Fibroblast of peridontal ligament (primary cell): ENCODE data around the gene ZNF280B.
A peak's percentile ranks its signal among the peaks of the same experiment; 100 is the strongest.
"Not testable (repeated sequence)": the region's sequence is repeated elsewhere in the genome, so short reads cannot be mapped to it uniquely, and the experiment has no call there.

ENCODE experiments used
- DNase-seq: peaks from one replicate; pipeline ENCODE4 v3.0.0-alpha.2; 2010; ENCODE audit errors: extremely low read depth

ZNF280B gene

GRCh38 chr22:22535662-22536061, 27.1 kb upstream of the ZNF280B start:
- DNase-seq, result no peak

DNA sequence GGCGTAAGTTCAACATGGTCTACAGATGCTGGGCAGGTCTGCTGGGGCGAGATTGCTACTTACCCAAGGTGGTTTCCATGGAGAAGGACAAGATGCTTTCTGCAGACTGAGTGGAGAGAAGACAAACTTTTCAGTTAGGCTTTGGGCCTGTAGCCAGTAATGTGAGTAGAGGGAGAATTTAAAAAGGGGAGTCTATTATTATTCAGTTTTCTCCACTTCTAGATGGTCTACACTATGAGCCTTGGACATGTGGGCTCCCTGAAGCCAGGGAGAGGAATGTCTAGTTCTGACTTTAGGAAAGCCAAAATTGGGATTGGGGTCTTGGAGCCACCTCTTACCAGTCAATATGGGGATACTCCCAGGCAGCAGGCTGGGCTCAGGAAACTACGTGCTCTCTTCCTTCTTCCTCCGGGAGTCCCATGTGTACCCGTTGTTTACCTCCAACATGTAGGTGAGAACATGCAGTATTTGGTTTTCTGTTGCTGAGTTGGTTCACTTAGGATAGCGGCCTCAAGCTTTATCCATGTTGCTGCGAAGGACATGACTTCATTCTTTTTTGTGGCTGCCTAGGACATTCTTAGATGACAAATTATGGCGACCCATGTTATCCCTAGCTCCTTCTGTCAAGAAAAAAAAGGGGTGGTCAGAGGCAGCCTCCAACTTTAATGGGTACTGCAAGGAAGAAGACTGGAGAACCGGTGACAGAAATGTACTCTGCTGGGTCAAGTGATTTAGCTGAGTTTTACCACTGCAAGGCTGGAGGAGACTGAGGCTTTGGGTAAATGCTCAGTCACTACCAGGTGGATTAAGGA, 26.3 kb upstream of the ZNF280B start:
- DNase-seq, result no peak

DNA sequence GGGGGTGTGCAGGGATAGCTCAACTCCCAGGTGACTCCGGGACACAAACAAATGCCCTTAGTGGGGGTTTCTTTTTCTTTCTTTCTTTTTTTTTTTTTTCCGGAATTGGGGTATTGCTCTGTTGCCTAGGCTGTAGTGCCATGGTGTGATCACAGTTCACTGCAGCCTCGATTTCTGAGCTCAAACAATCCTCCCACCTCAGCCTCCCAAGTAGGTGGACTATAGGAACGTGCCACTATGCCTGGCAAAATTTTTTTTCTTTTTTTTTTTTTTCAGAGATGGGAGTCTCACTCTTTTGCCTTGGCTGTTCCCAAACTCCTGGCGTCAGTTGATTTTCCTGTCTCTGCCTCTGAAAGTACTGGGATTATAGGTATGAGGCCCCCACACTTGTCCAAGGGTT, 25.3 kb upstream of the ZNF280B start:
- DNase-seq, result no peak

- DNase-seq, result no peak
Observed at GRCh38 chr22:22533417-22533816, 24.9 kb upstream of the ZNF280B start.

DNA sequence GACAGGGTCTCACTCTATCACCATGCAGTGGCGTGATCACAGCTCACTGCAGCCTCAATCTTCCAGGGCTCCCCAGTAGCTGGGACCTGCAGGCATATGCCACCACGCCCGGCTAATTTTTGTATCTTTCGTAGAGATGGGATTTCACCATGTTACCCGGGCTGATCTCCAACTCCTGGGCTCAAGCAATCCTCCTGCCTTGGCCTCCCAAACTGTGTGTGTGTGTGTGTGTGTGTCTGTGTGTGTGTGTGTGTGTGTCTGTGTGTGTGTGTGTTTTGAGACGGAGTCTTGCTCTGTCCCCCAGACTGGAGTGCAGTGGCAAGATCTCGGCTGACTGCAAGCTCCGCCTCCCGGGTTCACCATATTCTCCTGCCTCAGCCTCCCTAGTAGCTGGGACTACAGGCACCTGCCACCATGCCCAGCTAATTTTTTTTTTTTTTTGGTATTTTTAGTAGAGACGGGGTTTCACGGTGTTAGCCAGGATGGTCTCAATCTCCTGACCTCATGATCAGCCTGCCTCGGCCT, 24.1 kb upstream of the ZNF280B start:
- DNase-seq, result not testable (repeated sequence)

DNA sequence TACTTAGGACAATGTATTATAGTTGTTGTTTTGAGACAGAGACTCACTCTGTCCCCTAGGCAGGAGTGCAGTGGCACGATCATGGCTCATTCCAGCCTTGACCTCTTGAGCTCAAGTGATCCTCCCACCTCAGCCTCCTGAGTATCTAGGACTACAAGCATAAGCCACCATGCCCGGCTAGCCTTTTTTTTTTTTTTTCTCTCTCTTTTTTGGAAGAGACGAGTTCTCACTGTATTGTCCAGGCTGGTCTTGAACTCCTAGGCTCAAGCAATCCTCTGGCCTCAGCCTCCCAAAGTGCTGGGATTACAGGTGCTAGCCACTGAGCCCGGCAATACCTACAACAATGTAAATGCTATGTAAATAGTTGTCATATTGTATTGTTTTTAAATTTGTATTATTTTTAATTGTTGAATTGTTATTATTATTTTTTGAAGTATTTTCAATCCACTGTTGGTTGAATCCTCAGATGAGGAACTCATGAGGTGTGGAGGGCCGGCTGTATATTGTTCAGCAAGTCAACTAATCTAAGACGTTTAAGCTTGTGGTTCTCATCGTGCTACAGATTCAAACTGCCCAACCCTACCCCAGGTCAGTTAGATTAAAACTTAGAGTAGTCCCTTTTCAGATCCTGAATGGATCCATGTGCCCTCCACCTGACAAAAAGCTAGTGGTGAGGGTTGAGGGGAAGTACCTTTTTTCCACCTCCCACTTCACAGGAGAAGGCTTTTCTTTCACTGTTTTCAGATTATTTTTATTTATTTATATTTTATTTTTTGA, 23.4 kb upstream of the ZNF280B start:
- no peak for DNase-seq

- no peak for DNase-seq
Observed at GRCh38 chr22:22528780-22529179, 20.2 kb upstream of the ZNF280B start.

DNA sequence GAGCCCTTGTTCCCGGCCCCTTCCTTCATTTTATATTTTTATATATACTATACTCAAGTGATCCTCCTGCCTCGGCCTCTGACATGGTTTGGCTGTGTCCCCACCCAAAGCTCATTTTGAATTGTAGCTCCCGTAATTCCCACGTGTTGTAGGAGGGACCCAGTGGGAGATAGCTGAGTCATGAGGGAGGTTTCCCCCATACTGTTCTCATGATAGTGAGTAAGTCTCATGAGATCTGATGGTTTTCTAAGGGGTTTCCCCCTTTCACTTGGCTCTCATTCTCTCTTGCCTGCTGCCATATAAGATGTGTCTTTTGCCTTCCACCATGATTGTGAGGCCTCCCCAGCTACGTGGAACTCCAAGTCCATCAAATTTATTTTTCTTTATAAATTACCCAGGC, 18.8 kb upstream of the ZNF280B start:
- DNase-seq, result no peak

DNA sequence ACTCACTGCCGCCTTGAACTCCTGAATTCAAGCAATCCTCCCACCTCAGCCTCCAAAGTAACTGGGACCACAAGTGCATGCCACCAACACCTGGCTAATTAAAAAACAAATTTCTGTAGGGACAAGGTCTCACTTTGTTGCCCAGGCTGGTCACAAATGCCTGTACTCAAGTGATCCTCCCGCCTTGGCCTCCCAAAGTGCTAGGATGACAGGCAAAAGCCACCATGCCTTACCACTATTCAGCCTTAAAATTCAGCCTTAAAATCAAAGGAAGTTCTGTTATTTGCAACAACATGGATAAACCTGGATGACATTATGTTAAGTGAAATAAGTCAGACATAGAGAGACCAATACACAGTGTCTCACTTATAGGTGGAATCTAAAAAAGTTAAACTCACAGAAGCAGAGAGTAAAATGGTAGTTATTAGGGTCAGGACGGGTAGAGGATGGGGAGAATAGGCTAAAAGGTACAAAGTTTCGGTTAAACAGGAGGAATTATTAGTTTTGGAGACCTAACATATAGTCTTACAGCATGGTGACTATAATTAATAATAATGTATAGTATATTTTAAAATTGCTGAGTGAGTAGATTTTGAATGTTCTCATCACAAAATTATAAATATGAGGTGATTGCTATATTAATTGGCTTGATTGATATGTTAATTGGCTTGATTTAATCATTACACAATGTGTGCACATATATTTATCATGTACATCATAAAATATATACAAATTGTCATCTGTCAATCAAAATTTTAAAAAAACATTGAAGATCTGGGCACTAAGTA, 17.8 kb upstream of the ZNF280B start:
- no peak for DNase-seq

- DNase-seq, result no peak
Observed at GRCh38 chr22:22523494-22523893, 15.0 kb upstream of the ZNF280B start.

- DNase-seq, result no peak
Observed at GRCh38 chr22:22521631-22522030, 13.1 kb upstream of the ZNF280B start.

DNA sequence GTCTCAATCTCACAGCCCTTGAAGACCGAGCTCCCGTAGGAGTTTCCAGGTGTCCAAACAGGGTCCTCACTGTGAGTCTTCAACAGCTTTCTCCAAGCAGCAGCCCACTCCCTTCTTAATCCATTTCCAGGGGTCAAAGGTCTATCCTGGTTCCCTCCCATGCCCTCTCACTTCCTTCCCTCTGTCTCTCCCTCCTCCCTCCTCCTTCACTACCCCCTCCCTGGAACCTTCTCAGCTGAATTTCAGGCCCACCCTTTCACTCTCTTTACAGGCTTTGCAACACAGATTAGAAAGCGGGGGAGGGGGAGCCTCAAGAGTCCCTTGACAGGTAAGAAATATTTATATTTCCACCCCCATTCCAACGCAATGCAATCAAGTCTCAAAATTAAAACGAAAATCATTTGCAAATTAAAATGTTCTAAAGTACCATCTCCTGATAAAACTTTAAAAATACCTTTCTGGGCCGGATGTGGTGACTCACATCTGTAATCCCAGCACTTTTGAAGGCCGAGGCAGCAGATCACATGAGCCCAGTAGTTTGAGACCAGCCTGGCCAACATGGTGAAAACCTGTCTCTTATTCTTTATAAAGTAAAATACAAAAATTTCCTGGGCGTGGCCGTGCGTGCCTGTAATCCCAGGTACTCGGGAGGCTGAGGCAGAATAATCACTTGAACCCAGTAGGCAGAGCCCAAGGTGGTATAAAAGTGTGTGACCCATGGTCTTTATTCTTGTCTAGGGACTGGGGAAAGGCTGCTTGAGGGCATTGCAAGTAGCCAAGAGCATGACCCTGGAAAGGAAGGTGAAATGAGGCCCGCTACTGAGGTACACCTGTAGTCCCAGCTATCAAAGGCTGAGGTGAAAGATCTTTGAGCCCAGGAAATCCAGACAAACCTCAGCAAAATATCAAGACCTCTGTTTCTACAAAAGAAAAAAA, 12.4 kb upstream of the ZNF280B start:
- no peak for DNase-seq

- peak; percentile 6 for DNase-seq
Observed at GRCh38 chr22:22520020-22520656, 11.6 kb upstream of the ZNF280B start, which contains the start of gene ZNF280A. Gene ZNF280A (minus strand): TSS chr22:22520270. CDS start chr22:22515630, 4,640 bp downstream.

- DNase-seq, result no peak
Observed at GRCh38 chr22:22519591-22519990, 11.0 kb upstream of the ZNF280B start.

- no peak for DNase-seq
Observed at GRCh38 chr22:22516992-22517391, 8.4 kb upstream of the ZNF280B start.

- no peak for DNase-seq
Observed at GRCh38 chr22:22515890-22516289, 7.3 kb upstream of the ZNF280B start.

GRCh38 chr22:22514431-22514830, 5.9 kb upstream of the ZNF280B start:
- DNase-seq, result not testable (repeated sequence)

DNA sequence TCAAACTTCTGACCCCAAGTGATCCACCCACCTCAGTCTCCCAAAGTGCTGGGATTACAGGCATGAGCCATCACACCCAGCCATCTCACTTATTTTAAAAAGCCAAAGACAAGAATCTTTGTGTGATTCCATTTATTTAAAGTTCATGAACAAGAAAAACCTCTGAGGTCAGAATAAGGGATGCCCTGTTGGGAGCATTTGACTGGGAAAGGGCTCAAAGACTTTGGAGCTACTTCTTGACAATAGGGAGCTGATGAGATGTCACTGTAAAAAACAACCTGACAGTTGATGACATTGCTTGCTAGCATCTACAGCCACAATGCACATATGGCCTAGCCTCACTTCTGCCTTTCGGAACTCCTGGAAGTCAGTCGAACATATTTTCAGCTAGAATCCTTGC, 5.1 kb upstream of the ZNF280B start:
- no peak for DNase-seq

DNA sequence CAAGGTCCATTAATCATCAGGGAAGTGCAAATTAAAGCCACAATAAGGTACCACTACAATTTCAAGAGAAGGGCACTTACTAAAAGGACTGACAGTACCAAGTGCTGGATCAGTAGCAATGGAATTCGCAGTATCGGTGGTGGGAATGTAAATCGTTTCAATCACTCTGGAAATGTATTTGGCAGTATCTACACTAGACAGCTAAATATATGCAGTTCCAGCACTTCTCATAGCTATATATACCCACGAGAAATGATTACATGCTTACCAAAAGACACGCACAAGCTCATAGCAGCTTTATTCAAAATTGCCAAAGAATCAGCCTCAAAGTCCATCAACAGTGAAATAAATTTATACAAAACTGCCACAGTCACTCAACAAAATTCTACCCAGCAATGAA, 4.4 kb upstream of the ZNF280B start:
- DNase-seq, result no peak

DNA sequence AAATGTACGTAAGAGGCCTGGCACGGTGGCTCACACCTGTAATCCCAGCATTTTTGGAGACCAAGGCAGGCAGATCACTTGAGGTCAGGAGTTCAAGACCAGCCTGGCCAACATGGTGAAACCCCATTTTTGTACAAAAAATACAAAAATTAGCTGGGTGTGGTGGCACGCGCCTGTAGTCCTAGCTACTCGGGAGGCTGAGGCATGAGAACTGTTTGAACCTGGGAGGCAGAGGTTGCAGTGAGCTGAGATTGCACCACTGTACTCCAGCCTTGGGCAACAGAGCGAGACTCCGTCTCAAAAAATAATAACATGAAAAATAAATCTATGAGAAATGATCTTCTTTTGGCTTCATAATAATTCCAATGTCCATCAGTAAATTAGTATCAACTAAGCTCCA, 2.3 kb upstream of the ZNF280B start:
- DNase-seq, result not testable (repeated sequence)
